OCI-M1 (cell line): Measurements from ENCODE around the gene RETREG3.
"Not testable (repeated sequence)": the region's sequence is repeated elsewhere in the genome, so short reads cannot be mapped to it uniquely, and the experiment has no call there.

ENCODE experiments used
- DNase-seq: peaks from one replicate; lab custom pipeline; 2025; lab: John Stamatoyannopoulos, UW

RETREG3 gene

GRCh38 chr17:42553161-42553818 lies 55.9 kb downstream of the RETREG3 start:
- DNase-seq: no peak

DNA sequence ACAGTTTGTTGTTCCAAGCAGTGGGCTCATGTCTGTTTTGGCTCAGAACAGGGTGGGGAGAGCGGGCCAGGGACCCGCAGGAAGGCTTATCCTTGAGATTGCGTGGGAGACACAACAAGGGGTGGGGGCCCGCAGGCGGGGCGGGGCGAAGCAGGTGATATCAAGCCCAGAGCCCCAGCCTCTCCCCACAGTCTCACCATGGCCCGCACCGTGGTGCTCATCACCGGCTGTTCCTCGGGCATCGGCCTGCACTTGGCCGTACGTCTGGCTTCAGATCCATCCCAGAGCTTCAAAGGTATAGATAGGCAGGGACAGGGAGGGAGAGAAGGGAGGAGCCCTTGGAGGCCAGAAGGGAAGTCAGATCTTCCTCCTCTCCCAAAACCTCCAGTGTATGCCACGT lies 56.4 kb downstream of the RETREG3 start, which contains the start of gene HSD17B1:
HSD17B1 (plus strand) TSS at position 188 of the 400 bp plus-strand sequence; CDS start at position 199, 11 bp downstream.
- not testable (repeated sequence) for DNase-seq

GRCh38 chr17:42548993-42549755 lies 60.0 kb downstream of the RETREG3 start:
- no peak for DNase-seq

DNA sequence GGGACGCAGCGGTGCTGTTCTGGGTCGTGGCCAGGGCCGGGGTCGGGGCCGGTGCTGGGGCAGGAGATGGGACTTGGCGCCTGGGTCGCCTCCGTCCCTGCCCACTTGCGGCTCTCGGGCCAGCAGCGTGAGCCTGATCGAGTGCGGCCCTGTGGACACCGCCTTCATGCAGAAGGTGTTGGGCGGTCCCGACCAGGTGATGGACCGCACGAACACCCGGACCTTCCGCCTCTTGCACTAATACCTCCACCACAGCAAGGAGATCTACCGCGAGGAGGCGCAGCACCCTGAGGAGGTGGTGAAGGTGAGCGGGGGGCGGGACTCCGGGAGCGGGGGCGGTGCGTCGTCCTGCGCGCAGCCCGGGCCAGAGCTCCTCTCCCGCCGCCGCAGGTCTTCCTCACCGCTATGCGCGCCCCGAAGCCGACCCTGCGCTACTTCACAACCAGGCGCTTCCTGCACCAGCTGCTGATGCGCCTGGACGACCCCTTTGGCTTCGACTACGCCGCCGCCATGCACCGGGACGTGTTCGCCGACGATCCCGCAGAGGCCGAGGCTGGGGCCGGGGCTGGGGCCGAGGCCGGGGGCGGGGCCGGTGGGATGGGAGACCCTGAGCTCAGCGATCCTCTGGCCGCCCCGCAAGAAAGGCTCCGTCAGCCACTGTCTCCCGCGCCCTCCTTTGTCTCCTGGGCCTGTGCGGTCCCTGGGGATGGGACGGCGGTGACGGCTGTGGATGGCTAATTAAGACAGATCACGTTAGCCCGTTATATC lies 60.9 kb downstream of the RETREG3 start:
- DNase-seq: no peak

GRCh38 chr17:42547698-42548069 lies 61.5 kb downstream of the RETREG3 start:
- no peak for DNase-seq

GRCh38 chr17:42547001-42547461 lies 62.1 kb downstream of the RETREG3 start:
- DNase-seq: no peak

- not testable (repeated sequence) for DNase-seq
Measured at GRCh38 chr17:42545755-42546505, 63.2 kb downstream of the RETREG3 start.

DNA sequence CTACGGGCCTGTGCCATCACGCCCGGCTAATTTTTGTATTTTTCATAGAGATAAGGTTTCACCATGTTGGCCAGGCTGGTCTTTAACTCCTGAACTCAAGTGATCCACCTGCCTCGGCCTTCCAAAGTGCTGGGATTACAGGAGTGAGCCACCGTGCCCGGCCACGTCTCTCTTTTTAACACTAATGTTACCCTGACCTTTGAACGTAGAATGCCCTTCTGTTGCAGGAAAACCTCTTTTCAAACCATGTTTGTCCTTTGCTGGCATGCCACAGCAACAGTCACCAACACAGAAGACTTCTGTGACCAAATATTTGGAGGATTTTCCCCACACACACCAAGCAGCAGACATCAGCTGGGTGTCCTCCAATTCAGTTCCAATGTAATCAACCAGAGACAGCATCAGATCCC lies 64.3 kb downstream of the RETREG3 start:
- no peak for DNase-seq

- DNase-seq: no peak
Measured at GRCh38 chr17:42543190-42544079, 65.7 kb downstream of the RETREG3 start.

DNA sequence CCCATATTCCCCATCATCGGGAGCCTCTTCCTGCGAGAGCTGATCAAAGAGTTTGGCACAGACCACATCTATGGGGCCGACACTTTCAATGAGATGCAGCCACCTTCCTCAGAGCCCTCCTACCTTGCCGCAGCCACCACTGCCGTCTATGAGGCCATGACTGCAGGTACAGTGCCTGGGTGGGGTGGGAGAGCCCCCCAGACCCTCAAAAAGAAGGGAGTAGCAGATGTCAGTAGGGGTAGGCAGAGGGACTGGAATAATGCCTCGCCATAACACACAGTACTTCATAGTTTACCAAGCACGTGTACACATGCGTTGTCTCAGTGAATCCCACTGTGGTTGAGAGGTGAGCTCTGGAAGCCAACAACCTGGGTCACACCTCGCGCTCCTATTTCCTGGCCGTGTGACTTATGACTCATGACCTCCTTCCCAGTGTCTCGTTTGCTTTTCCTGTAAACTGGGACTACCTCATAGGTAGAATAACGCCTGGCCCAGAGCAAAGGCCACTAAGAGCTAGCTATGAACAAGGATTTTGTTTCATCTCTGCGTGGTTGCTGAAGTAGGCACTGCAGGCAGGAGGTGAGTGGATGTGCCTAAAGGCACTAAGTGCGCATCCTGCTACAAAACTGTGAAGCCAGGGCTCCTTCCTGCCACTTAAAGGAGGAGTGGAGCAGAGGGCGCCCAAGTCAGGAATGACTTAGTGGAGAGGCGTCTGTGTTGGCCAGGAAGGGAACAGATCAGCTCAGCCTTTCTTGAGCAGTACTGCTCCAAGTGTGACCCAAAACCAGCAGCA lies 67.9 kb downstream of the RETREG3 start:
- no peak for DNase-seq

GRCh38 chr17:42540558-42540957 lies 68.6 kb downstream of the RETREG3 start:
- DNase-seq: not testable (repeated sequence)

DNA sequence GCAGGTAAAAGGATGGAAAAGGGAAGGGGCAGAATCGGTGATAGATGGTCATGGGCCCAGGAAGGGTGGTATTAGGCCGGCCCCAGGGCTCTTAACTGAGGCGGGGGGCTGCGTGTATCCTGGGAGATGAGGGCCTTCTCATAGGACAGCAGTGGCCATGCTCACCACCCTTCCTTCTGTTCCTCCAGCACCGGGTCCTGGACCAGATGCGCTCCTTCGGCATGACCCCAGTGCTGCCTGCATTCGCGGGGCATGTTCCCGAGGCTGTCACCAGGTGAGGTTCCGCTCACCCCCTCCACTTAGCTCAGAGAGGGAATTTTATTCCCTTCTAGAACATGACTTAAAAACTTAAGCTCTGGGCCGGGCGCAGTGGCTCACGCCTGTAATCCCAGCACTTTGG lies 70.7 kb downstream of the RETREG3 start:
- no peak for DNase-seq

- no peak for DNase-seq
Measured at GRCh38 chr17:42537826-42538451, 71.2 kb downstream of the RETREG3 start.

DNA sequence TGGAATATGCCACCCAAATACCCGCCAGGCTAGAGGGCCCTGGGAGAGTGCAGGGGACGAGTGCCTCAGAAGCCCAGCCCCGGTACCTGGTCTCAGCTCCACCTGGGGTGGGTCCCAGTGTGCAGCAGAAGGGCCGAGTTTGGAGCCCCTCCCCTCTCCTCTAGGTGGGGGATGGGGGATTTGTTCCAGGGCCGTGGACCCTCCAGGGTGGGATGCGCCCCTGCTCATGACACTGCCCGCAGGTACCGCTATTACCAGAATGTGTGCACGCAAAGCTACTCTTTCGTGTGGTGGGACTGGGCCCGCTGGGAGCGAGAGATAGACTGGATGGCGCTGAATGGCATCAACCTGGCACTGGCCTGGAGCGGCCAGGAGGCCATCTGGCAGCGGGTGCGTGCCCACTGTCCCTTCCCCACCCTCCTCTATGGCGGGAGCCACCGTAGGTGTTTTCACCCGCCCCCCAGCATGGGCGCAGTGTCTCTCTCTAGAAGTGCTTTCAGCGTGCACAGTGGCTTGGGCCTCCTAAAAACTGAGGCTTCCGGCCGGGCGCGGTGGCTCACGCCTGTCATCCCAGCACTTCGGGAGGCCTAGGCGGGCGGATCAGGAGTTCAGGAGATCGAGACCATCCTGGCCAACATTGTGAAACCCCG lies 71.9 kb downstream of the RETREG3 start:
- DNase-seq: no peak

GRCh38 chr17:42536372-42537155 lies 72.6 kb downstream of the RETREG3 start:
- DNase-seq: peak; percentile 85

GRCh38 chr17:42536048-42536371 lies 73.2 kb downstream of the RETREG3 start, which contains the start of gene NAGLU:
Gene NAGLU, plus strand, starts transcription at chr17:42536241. Its CDS starts 32 bp downstream, at chr17:42536273.
- DNase-seq: peak; percentile 95

DNA sequence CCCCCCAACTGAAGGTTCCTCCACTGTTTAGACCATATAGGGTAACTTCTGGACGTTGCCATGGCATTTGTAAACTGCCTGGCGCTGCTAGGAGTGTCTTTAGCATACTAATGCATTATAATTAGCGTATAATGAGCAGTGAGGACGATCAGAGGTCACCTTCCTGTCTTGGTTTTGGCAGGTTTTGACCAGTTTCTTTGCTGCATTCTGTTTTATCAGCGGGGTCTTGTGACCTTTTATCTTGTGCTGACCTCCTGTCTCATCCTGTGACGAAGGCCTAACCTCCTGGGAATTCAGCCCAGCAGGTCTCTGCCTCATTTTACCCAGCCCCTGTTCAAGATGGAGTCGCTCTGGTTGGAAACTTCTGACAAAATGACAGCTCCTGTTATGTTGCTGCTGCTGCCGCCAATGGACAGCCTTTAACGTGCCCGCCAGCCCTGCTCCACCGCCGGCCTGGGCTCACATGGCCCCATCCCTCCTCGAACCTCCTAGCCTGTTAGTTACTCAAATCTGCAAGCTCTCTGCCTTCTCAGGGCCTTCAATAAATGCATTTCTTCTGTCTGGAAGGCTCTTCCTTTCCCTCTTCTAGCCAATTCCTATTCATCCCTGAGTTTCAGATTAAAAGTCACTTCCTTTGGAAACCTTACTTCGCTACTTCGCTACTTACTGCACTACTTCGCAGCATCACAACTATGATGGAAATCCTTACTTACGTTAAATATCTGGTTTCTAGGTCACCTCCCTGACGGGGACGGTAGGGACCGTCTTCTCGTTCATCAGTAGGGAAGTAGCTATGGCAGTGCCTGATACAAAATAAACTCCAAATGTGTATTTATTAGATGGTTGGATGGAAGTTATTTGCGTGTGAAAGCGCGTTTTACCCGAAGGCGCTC lies 73.8 kb downstream of the RETREG3 start:
- DNase-seq: peak; percentile 57
